Nephron (organoid): ENCODE data around the gene DENND6B.

Experiments
- H3K27ac Mint-ChIP-seq, 3 experiments: 2 replicates each; pipeline ENCODE4 v1.8.0; 2020; ENCODE audit warnings: mixed read lengths in 3 of 3, mild to moderate bottlenecking in 2 of 3, moderate library complexity in 1 of 3
- H3K27me3 Mint-ChIP-seq: 2 replicates; pipeline ENCODE4 v1.8.0; 2021; ENCODE audit warnings: low read depth, mild to moderate bottlenecking, moderate library complexity, mixed read lengths
- H3K36me3 Mint-ChIP-seq: 2 replicates; pipeline ENCODE4 v1.8.0; 2020; ENCODE audit warnings: low read depth, mixed read lengths
- H3K4me1 Mint-ChIP-seq: 2 replicates; pipeline ENCODE4 v1.8.0; 2020; ENCODE audit warnings: mixed read lengths
- H3K4me3 Mint-ChIP-seq, 3 experiments: 2 replicates each; pipeline ENCODE4 v1.8.0; 2020; ENCODE audit warnings: mild to moderate bottlenecking in 3 of 3, mixed read lengths in 3 of 3, moderate library complexity in 2 of 3
- H3K9me3 Mint-ChIP-seq: 2 replicates; pipeline ENCODE4 v1.8.0; 2020; ENCODE audit warnings: mixed read lengths
- CTCF ChIP-seq, 3 experiments: fragments of 200-600 bp; sonication (generic); IDR thresholded peaks; one replicate each; pipeline ENCODE4 v1.5.0; 2021; ENCODE audit warnings: antibody characterized with exemption in 3 of 3; ENCODE audit not compliant: unreplicated experiment in 3 of 3

DENND6B gene

DNA sequence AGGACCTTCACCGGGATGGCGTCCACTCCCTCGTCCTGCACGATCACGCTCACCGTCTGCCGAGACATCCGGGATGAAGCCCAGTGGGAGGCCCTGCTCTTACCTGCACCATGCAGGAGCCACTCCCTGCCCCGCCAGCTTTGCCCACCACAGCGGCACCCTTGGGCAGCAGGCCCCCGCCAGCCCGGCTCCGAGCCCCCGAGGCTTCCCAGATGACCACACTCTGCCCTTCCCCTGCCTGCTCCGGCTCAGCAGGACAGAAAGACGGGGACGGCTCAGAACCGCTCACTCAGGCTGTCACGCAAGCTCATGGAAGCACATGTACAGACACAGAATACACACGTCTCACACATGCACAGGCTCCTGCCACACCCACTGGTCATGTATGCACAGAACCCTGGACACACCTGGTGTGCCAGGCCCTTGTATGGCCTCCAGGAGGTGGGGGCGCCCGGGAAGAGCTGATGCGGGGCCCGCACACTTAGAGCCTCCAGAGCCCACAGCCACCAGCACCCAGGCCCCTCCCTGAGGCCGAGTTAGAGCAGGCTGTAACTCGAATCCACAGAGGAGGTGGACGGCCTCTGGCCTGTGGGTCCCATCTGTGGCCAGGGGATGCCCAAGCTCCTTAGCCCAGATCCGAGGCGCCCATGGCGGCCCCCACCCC, 47.7 kb downstream of the DENND6B start:
- Mint-ChIP-seq H3K4me3 (no peak overlapping the region), H3K4me1 (peaks cover 2% of the 10 kb centered on the region), H3K9me3 (no peaks in the 10 kb centered on the region), H3K27me3 (no peaks in the 10 kb centered on the region), H3K27ac (no peak overlapping the region), H3K36me3 (peaks cover 42% of the 10 kb centered on the region)
- TF ChIP-seq CTCF (IDR thresholded peaks at IDR 0.05; ENCODE audit: unreplicated experiment in 3 of 3), result no peak

GRCh38 chr22:50278461-50278860, 48.4 kb downstream of the DENND6B start:
- Mint-ChIP-seq H3K27ac (no peak overlapping the region), H3K9me3 (no peaks in the 10 kb centered on the region), H3K36me3 (peaks cover 47% of the 10 kb centered on the region), H3K27me3 (no peaks in the 10 kb centered on the region), H3K4me3 (no peak overlapping the region), H3K4me1 (peaks cover 7% of the 10 kb centered on the region)
- TF ChIP-seq CTCF (IDR thresholded peaks at IDR 0.05; ENCODE audit: unreplicated experiment in 3 of 3), result no peak

DNA sequence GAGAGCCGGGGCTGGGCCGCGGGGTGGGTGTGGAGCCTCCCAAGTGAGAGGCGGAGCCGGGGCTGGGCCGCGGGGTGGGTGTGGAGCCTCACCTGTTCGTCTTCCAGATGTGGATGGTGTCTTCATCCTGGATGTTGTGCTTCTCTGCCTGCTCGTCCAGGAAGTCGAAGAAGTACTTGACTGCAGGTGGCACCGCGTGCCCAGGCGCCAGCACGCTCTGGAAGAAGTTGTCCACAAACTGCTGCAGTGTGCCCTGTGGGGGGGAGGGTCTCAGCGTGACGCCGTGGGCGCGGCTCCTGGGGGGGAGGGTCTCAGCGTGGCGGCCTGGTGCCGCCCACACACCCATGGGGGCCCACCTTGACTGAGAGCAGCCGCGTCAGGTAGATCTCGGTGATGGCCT, 49.1 kb downstream of the DENND6B start:
- TF ChIP-seq CTCF (IDR thresholded peaks at IDR 0.05; ENCODE audit: unreplicated experiment in 3 of 3), result no peak
- Mint-ChIP-seq H3K27ac (no peak overlapping the region), H3K4me3 (no peak overlapping the region), H3K36me3 (peaks cover 47% of the 10 kb centered on the region), H3K4me1 (peaks cover 7% of the 10 kb centered on the region), H3K9me3 (no peaks in the 10 kb centered on the region), H3K27me3 (no peaks in the 10 kb centered on the region)

DNA sequence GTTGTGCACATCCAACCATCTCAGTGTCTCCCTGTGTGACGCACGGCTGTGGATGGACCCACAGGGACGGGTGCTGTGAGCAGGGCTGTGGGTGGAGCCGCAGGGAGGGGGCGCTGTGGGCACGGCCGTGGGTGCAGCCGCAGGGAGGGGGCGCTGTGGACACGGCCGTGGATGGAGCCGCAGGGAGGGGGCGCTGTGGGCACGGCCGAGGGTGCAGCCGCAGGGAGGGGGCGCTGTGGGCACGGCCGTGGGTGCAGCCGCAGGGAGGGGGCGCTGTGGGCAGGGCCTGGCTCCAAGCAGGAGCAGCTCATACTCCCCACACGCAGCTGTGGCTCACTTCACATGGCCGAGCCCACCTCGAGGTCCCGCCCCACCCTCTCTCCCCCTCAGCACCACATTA, 50.7 kb downstream of the DENND6B start:
- H3K9me3 Mint-ChIP-seq, result no peaks in the 10 kb centered on the region
- no peaks in the 10 kb centered on the region for H3K27me3 Mint-ChIP-seq
- peaks cover 7% of the 10 kb centered on the region for H3K4me1 Mint-ChIP-seq
- H3K4me3 Mint-ChIP-seq, result no peak overlapping the region
- TF ChIP-seq CTCF (IDR thresholded peaks at IDR 0.05; ENCODE audit: unreplicated experiment in 3 of 3), result peak; percentile 33 to 51 (median 39)
- H3K36me3 Mint-ChIP-seq, result peaks cover 43% of the 10 kb centered on the region
- no peak overlapping the region for H3K27ac Mint-ChIP-seq

- Mint-ChIP-seq H3K4me3 (no peak overlapping the region), H3K36me3 (peaks cover 37% of the 10 kb centered on the region), H3K27ac (no peak overlapping the region), H3K4me1 (peaks cover 7% of the 10 kb centered on the region), H3K27me3 (peaks cover 5% of the 10 kb centered on the region), H3K9me3 (no peaks in the 10 kb centered on the region)
- TF ChIP-seq CTCF (IDR thresholded peaks at IDR 0.05; ENCODE audit: unreplicated experiment in 3 of 3), result no peak
Measured at GRCh38 chr22:50275181-50276055, 51.4 kb downstream of the DENND6B start.
